ENCODE measurements around the gene CFDP1.

DNA sequence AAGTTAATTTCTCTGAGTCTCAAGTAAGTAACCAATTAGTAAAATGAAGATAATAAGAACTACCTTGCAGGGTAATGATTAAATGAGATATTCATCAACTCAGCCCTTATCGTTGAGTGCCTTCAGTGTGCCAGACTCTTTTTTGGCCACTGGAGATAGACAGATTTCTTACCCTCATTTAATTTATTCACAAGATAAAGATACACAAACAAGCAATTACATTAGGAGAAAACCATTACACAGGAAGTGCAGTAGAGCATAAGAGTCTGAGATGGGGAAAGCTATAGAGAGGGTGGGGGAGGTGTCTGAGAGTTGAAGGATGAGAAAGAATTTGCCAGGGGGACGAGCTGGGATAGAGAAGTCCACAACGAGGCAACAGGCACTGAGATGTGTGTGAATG, 109.4 kb downstream of the CFDP1 start:
- TF ChIP-seq CTCF (IDR thresholded peaks at IDR 0.05; ENCODE audit: borderline replicate concordance, extremely low read depth, low read length, poor library complexity, severe bottlenecking) (no peak), EZH2 (IDR thresholded peaks at IDR 0.05; ENCODE audit: borderline replicate concordance, low read depth, low read length, severe bottlenecking) (no peak)
